Endothelial cell of umbilical vein (primary cell): Measurements from ENCODE around the gene CCDC184.

ENCODE experiments used
- EZH2 ChIP-seq: IDR thresholded peaks from 2 replicates; pipeline ENCODE4 v1.6.1; 2012; ENCODE audit warnings: borderline replicate concordance, low read depth, mild to moderate bottlenecking, moderate library complexity, low read length, inconsistent platforms; ENCODE audit not compliant: severe bottlenecking
- JUN ChIP-seq: IDR thresholded peaks from 2 replicates; pipeline ENCODE4 v1.6.1; 2011; ENCODE audit warnings: borderline replicate concordance, low read depth; ENCODE audit not compliant: insufficient read length, insufficient read depth
- TF ChIP-seq, protein P1 (sequence below), 2 donors: IDR thresholded peaks; 1 replicate in 1 of 2; 2 replicates in 1 of 2; pipeline ENCODE4 v1.5.1; 2011; ENCODE audit warnings: low read length in 2 of 2, mild to moderate bottlenecking in 2 of 2, moderate library complexity in 2 of 2, control low read depth in 1 of 2, inconsistent platforms in 1 of 2, low read depth in 1 of 2; ENCODE audit not compliant: insufficient read depth in 1 of 2; ENCODE audit errors: extremely low read depth in 1 of 2

DNA sequence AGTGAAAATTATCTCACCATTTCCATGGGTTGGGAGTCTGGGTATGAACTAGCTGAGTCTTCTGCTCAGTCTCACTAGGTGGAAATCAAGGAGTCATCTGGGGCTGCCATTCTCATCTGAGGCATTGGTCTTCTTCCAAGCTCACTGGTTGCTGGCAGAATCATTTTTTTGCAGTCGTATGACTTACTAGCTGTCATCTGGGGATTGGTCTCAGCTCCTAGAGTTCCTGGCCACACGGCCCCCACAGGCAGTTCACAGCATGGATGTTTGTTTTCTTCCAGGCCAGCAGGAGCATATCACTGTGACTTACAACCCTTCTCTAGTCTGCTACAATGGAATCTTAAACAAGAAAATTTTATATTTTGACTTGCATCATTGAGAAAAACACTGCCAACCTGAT is 38.2 kb downstream of the CCDC184 start:
- TF ChIP-seq, protein P1, sequence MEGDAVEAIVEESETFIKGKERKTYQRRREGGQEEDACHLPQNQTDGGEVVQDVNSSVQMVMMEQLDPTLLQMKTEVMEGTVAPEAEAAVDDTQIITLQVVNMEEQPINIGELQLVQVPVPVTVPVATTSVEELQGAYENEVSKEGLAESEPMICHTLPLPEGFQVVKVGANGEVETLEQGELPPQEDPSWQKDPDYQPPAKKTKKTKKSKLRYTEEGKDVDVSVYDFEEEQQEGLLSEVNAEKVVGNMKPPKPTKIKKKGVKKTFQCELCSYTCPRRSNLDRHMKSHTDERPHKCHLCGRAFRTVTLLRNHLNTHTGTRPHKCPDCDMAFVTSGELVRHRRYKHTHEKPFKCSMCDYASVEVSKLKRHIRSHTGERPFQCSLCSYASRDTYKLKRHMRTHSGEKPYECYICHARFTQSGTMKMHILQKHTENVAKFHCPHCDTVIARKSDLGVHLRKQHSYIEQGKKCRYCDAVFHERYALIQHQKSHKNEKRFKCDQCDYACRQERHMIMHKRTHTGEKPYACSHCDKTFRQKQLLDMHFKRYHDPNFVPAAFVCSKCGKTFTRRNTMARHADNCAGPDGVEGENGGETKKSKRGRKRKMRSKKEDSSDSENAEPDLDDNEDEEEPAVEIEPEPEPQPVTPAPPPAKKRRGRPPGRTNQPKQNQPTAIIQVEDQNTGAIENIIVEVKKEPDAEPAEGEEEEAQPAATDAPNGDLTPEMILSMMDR (IDR thresholded peaks at IDR 0.05; ENCODE audit: extremely low read depth in 1 of 2, insufficient read depth in 1 of 2, low read depth in 1 of 2, low read length in 2 of 2), result no peak
- no peak for TF ChIP-seq EZH2
- no peak for TF ChIP-seq JUN
